Islet precursor cell (in vitro differentiated cells): ENCODE measurements around the gene DEFB125.
"Not testable (repeated sequence)": the region's sequence is repeated elsewhere in the genome, so short reads cannot be mapped to it uniquely, and the experiment has no call there.

Experiments
- DNase-seq: peaks from one replicate; pipeline ENCODE4 v3.0.0-alpha.2; 2018

The DEFB125 gene, protein sequence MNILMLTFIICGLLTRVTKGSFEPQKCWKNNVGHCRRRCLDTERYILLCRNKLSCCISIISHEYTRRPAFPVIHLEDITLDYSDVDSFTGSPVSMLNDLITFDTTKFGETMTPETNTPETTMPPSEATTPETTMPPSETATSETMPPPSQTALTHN

DNA sequence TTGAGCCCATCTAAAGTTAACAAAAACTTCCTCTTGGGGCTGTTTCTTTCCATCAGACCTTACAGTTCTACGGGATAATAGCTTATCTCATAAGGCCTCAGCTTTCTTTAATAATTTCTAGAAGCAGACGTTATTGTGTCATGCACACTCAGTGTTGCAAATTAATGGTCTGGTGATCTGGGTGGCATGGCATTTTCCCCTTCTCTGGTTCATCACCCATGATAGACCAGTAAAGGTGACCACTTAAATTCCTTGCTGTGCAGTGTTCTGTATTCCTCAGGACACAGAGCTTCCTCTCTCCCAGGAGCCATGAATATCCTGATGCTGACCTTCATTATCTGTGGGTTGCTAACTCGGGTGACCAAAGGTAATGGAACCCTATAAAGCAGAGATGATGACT, at the start of gene DEFB125:
Gene DEFB125 (plus strand): TSS at position 272 of the 400 bp plus-strand sequence. CDS start 38 bp downstream, at position 310.
- DNase-seq, result no peak

DNA sequence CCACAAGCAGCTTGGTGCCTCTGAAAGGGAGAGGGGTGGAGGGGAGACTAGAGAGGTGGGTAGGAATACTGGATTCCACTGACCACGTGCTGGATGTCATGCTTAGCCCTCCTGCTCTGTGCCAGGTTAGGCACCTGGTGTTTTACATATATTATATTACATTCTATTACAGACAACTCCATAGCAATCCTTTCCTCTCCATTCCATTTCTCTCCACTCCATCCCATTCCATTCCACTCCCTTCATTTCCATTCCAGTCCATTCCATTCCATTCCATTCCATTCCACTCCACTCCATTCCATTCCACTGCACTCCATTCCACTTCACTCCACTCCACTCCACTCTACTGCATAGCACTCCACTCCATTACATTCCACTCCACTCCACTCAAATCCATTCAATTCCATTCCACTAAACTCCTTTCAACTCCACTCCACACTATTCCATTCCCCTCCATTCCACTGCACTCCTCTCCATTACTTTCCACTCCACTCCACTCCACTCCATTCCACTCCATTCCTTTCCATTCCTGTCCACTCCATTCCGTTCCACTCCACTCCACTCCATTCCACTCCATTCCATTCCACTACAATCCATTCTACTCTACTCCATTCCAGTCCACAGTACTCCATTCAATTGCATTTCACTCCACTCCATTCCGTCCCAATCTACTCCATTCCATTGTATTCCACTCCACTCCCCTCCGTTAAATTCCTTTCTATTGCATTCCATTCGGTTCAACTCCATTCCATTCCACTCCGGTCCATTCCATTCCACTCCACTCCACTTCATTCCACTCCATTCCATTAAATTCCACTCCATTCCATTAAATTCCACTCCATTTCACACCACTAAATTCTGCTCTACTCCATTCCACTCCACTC, 27.2 kb upstream of the DEFB125 start:
- no peak for DNase-seq

DNA sequence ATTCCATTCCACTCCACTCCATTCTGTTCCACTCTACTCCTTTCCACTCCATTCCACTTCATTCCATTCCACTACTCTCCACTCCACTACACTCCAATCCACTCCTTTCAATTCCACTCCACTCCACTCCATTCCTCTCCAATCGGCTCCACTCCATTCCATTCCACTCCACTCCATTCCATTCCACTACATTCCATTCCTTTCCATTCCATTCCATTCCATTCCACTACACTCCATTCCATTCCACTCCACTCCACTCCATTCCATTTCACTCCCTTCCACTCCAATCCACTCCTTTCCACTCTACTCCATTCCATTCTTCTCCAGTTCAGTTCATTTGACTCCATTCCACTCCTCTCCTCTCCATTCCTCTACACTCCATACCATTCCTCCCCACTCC, 26.2 kb upstream of the DEFB125 start:
- DNase-seq, result no peak

DNA sequence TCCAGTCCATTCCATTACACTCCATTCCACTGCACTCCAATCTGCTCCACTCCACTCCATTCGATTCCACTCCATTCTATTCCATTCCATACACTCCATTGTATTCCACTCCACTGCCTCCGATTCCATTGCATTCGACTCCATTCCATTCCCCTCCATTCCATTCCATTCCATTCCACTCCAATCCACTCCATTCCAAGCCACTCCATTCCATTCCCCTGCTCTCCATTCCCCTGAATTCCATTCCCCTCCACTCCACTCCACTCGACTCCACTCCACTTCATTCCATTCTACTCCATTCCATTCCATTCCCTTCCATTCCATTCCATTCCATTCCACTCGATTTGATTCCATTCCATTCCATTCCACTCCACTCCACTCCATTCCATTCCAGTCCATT, 25.7 kb upstream of the DEFB125 start:
- DNase-seq, result no peak

DNA sequence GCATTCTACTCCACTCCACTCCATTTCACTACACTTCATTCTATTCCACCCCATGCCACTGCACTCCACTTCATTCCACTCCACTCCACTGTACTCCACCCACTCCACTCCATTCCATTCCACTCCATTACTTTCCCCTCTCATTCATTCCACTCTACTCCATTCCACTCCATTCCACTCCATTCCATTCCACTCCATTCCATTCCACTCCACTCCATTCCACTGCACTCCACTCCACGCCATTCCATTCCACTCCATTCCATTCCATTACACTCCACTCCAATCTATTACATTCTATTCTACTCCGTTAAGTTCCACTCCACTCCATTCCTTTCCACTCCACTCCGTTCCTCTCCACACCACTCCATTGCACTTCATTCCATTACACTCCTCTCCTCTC, 25.0 kb upstream of the DEFB125 start:
- DNase-seq, result no peak

DNA sequence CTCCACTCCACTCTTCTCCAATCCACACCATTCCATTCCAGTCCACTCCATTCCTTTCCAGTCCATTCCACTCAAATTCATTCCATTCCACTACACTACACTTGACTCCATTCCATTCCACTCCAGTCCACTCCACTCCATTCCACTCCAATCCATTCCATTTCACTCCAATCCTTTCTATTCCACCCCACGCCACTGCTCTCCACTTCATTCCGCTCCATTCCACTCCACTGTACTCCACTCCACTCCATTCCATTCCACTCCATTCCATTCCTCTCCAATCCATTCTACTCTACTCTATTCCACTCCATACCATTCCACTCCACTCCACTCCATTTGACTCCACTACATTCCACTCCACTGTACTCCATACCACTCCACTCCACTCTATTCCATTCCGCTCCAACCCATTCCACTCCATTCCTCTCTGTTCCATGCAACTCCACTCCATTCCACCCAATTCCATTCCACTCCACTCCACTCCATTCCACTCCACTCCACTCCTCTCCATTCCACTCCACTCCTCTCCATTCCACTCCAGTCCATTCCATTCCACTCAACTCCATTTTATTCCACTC, 23.4 kb upstream of the DEFB125 start:
- DNase-seq, result no peak

DNA sequence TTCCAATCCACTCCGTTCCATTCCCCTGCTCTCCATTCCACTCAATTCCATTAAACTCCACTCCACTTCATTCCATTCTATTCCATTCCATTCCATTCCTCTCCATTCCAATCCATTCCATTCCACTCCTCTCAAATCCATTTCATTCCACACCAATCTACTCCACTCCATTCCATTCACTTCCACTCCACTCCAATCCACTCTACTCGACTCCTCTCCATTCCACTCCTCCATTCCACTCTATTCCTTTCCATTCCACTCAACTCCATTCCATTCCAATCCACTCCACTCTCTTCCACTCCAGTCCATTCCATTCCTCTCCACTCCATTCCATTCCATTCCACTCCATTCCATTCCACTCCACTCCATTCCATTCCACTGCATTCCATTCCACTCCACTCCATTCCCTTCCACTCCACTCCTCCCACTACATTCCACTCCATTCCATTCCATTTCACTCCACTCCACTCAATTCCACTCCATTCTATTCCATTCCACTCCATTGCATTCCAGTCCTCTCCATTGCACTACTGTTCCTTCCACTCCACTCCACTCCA, 22.6 kb upstream of the DEFB125 start:
- DNase-seq, result no peak

DNA sequence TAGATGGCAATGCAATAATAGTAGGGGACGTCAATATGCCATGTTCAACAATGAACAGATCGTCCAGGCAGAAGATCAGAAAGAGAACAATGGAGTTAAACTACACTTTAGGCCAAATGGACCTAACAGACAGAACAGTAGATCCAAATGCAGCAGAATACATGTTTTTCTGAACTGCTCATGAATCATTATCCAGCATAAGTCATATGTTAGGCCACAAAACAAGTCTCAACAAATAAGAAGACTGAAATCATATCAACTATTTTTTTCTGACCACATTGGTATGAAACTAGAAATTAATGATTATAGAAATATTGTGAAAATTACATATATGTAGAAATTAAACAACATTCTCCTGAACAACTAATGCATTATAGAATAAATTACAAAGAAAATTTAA, 10.2 kb upstream of the DEFB125 start:
- no peak for DNase-seq

DNA sequence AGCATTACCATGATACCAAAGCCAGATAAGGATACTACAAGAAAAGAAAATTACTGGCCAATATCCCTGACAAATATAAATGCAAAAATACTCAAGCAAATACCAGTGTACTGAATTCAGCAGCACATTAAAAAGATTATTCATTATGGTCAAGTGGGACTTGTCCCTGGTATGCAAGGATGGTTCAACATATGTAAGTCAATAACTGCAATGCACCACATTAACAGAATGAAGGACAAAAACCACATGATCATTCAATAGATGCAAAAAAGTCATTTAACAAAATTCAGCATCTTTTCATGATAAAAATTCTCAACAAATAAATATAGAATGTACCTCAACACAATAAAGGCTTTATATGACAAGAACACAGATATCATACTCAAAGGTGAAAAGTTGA, 9.1 kb upstream of the DEFB125 start:
- DNase-seq, result no peak

DNA sequence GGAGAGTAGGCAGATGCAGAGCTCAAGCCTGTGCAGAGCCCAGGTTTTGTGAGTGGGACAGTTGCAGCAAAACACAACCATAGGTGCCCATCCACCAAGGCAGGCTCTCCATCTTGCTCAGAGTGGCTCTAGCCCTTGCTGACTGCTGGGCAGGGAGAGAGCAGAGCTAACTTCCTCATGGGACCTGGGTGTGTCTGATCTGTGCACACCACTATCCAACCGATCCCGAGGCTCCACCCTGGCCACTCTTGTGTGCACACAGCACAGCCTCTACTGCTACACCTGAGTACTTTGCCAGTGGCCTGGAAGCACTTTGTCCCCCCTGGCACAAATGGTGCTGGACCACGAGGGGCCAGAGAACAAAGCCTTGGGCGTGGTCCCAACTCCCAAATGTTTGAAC, 7.9 kb upstream of the DEFB125 start:
- no peak for DNase-seq

DNA sequence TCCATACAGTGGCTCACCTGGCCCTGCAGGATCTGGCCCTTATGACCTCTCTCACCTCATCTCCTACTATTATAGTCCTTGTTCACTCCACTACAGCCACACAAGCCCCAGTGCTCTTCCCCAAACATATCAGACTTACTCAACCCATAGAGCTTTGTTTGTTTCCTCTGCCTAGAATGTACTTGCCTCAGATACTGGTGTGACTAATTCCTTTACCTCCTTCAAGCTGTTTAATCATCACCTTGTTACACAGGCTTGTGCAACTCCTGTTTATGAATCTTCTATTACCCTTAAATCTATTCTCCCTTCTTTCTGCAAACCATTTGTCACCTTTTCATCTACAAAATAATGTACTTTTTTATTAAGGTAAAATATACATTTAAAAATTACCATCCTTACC, 3.2 kb downstream of the DEFB125 start:
- no peak for DNase-seq

DNA sequence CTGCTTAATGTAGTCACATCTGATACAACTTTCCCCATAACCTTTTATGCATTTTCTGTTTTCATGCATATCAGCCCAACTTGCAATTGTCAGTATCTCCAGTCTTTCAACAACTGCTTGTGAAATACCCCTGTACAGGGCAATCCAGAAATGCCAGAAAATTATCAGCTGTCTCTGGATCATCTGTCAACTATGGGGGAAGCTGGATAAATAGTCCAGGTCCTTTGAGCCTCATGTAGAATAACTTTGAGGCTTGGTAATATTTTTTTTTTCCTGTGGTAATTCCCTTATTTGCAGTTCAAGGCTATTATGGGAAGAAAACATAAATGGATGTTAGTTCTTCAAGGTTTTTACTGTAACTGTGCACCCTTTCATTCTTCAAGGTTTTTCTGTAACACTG, 6.2 kb downstream of the DEFB125 start:
- DNase-seq, result no peak

DNA sequence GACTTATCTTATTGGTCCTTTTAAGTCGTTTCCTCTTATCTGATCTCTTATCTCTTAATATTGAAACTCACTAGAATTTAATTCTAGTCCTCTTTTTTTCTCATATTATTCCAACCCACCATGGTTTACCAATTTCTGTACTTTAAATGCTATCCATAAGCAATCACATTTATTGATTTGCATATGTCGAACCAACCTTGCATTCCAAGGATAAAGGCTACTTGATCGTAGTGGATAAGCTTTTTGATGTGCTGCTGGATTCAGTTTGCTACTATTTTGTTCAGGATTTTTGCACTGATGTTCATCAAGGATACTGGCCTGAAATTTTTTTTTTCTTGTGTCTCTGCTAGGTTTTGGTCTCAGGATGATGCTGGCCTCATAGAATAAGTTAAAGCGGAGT, 7.7 kb downstream of the DEFB125 start:
- no peak for DNase-seq

DNA sequence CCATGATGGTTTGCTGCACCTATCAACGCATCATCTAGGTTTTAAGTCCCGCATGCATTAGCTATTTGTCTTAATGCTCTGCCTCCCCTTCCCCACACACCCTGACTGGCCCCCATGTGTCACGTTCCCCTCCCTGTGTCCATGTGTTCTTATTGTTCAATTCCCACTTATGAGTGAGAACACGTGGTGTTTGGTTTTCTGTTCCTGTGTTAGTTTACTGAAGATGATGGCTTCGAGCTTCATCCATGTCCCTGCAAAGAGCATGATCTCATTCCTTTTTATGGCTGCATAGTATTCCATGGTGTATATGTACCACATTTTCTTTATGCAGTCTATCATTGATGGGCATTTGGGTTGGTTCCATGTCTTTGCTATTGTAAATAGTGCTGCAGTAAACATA, 10.2 kb downstream of the DEFB125 start:
- DNase-seq, result not testable (repeated sequence)

DNA sequence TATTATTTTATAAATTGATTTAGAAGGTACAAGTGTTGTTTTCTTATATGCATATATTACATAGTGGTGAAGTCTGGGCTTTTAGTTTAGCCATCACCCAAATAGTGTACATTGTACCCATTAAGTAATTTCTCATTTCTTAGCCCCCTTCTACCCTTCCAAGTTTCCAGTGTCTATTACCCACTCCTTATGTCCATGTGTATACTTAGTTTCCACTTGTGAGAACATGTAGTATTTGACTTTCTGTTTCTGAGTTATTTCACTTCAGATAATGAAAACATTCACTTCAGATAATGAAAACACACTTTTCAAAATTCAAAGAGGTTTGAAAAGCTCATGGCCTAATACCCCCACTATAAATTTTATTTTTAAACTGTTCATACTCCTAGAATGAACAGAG, 14.5 kb downstream of the DEFB125 start:
- no peak for DNase-seq

DNA sequence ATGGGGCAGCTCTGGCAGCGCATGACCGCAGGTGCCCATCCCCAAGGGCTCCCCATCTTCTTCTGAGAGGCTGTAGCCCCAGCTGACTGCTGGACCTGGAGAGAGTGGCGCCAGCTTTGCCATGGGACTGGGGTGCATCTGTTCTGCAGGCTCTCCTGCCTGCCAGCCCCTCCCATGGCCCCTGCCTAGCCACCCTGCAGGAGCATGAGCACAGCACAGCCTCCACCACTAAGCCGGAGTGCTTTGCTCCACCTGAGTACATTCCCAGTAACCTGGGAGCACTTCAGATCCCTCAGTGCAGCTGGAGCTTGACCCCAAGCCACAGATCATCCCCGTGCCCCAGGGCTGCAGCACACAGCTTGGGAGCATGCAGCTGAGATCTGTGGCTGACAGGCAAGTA, 16.0 kb downstream of the DEFB125 start:
- no peak for DNase-seq

DNA sequence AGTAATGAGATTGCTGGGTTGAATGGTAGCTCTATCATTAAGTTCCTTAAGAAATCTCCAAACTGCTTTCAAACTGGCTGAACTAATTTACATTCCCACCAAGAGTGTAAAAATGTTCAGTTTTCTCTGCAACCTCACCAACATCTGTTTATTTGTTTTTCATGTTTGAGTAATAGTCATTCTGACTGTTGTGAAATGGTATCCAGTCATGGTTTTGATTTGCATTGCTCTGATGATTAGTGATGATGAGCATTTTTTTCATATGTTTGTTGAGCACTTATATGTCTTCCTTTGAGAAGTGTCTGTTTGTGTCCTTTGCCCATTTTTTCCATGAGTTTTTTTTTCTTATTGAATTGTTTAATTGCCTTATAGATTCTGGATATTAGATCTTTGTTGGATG, 24.9 kb downstream of the DEFB125 start:
- no peak for DNase-seq

DNA sequence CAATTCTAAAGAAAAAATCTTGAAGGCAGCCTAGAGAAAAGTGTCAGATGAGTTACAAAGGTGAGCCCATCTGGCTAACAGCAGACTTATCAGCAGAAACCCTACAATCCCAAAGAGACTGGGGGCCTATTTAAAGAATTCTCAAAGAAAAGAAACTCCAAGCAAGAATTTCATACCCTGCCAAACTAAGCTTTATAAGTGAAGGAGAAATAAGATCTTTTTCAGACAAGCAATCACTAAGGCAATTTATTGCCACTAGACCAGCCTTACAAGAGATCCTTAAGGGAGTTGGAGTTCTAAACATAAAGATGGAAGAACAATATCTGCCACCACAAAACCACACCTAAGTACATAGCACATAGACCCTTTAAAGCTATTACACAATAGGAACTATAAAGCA, 30.0 kb downstream of the DEFB125 start:
- no peak for DNase-seq

DNA sequence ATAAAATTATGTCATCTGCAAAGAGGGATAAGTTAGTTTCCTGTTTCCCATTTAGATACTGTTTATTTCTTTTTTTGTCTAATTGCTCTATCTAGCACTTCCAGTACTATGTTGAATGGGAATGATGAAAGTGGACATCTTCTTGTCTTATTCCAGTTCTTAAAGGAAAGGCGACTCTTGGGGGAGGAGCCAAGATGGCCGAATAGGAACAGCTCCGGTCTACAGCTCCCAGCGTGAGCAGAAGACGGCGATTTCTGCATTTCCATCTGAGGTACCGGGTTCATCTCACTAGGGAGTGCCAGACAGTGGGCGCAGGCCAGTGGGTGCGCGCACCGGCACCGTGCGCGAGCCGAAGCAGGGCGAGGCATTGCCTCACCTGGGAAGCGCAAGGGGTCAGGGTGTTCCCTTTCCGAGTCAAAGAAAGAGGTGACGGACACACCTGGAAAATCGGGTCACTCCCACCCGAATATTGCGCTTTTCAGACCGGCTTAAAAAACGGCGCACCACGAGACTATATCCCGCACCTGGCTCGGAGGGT, 42.4 kb downstream of the DEFB125 start:
- not testable (repeated sequence) for DNase-seq

DNA sequence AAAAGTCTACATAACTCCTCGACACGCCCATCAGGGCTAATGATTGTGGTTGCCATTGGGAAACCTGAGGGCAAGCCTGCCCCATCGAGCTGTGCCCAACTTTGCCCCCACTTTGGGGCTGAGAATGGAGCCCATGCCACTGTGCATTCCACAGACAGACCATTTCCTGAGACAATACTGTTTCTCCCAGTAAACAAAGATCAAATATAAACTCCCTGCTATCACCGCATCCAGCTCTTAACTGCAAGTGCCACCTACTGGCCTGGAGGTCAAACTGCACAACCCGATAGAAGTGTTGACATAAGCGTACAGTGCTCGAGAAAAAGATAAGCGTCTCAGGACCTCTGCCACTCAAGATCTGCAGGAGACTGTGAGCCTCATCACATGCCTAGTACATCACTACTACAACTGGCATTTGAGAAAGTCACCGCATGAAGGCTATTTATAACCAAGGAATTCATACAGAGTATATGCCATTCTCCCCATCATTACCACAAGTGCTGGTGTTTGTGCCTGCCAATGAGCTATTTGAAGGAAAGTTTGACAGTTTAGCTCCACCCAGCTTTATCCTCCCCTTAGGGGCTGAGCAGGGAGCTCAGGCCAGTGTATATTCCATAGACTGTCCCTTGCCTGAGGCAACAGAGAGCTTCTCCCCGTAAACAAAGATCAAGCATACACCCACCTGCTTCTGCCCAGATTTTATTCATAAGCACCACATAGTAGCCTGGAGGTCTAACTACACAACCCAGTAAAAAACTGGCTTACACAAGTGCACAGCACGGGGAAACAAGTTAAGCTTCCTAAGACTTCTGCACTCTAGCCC, 50.4 kb downstream of the DEFB125 start:
- DNase-seq, result no peak

DNA sequence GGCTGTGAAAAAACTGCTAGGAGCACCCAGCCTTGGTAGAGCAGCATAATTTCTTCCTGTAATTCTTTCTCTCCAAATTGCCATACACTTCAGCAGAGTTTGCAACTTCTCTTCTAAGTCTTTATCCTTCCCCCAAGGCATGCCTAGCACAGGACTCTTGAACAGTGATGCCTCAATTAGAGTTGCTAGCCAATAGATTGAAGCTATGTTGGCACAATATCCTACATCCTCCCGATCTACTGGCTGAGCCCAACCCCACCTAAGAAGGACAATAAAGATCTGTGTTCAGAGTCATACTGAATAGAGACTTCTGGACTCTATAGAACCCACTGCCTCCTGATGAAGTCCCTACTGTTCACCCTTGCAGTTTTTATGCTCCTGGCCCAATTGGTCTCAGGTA, 54.8 kb downstream of the DEFB125 start, which contains the start of gene DEFB126:
Gene DEFB126 (plus strand): TSS at position 301 of the 400 bp plus-strand sequence. CDS start 39 bp downstream, at position 340.
- no peak for DNase-seq

DNA sequence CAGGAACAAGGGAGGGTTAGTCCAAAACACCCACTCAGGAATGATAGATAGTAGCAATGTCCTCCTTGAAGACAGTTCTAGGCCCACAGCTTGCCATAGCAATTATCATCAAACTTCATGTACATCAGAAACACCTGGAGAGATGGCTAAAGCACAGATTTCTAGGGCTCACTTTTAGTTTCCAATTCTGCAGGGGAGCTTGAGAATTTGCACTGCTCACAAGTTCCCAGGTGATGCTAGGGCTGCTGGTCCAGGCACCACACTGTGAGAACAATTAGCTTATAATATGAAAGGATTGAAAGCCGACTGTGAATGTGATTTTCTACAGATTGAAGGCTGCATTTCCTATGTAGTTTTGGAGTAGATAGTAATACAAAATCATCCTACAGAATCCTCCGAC, 58.4 kb downstream of the DEFB125 start:
- DNase-seq, result no peak
